Hepatocyte (in vitro differentiated cells): ENCODE results near the gene CCDC192. TPM values are rescaled to one million over a fixed set of nuclear protein-coding genes. Genes with fewer than 3 reads are reported as not detected.

Source experiments
- DNase-seq: peaks from one replicate; pipeline ENCODE4 v3.0.0-alpha.2; 2016; ENCODE audit warnings: low spot score
- H2AFZ ChIP-seq: fragments of 200-600 bp; sonication (generic); 2 replicates; pipeline ENCODE4 v1.6.0; 2016; ENCODE audit warnings: antibody characterized with exemption, mild to moderate bottlenecking
- H3K27ac ChIP-seq: fragments of 200-600 bp; sonication (generic); 2 replicates; pipeline ENCODE4 v1.5.1; 2016; ENCODE audit warnings: mild to moderate bottlenecking
- H3K27me3 ChIP-seq: fragments of 200-600 bp; sonication (generic); 2 replicates; pipeline ENCODE4 v1.6.1; 2016
- H3K36me3 ChIP-seq: fragments of 200-600 bp; sonication (generic); replicated peaks from 2 replicates; pipeline ENCODE4 v1.5.1; 2016; ENCODE audit warnings: low read depth; ENCODE audit not compliant: insufficient read depth
- H3K4me1 ChIP-seq: fragments of 200-600 bp; sonication (generic); 2 replicates; pipeline ENCODE4 v1.5.1; 2016; ENCODE audit warnings: mild to moderate bottlenecking, moderate library complexity; ENCODE audit not compliant: insufficient read depth
- H3K4me2 ChIP-seq: fragments of 200-600 bp; sonication (generic); 2 replicates; pipeline ENCODE4 v1.6.0; 2016
- H3K4me3 ChIP-seq: fragments of 200-600 bp; sonication (generic); 2 replicates; pipeline ENCODE4 v1.5.1; 2016; ENCODE audit warnings: mild to moderate bottlenecking
- H3K79me2 ChIP-seq: fragments of 200-600 bp; sonication (generic); 2 replicates; pipeline ENCODE4 v1.6.0; 2017; ENCODE audit warnings: mild to moderate bottlenecking
- H3K9me2 ChIP-seq: fragments of 200-600 bp; sonication (generic); replicated peaks from 2 replicates; pipeline ENCODE4 v1.6.0; 2017; ENCODE audit warnings: mild to moderate bottlenecking; ENCODE audit not compliant: insufficient read depth
- H3K9me3 ChIP-seq: fragments of 200-600 bp; sonication (generic); 2 replicates; pipeline ENCODE4 v1.5.1; 2016; ENCODE audit warnings: low read depth, mild to moderate bottlenecking
- H4K20me1 ChIP-seq: fragments of 200-600 bp; sonication (generic); 2 replicates; pipeline ENCODE4 v1.6.0; 2016; ENCODE audit warnings: mild to moderate bottlenecking; ENCODE audit not compliant: insufficient read depth, poor library complexity, severe bottlenecking
- EZH2 ChIP-seq: fragments of 200-600 bp; sonication (generic); IDR thresholded peaks from 2 replicates; pipeline ENCODE4 v1.6.1; 2016; ENCODE audit warnings: antibody characterized with exemption, mild to moderate bottlenecking, borderline replicate concordance
- EZH2phosphoT487 ChIP-seq: fragments of 200-600 bp; sonication (generic); IDR thresholded peaks from one replicate; pipeline ENCODE4 v1.6.1; 2018; ENCODE audit warnings: antibody characterized with exemption, mild to moderate bottlenecking, low read depth, moderate library complexity; ENCODE audit not compliant: unreplicated experiment, severe bottlenecking
- WGBS: methylation state at CpG from one replicate; pipeline ENCODE4 v1.1.6; 2016; ENCODE audit warnings: low lambda C conversion rate; ENCODE audit errors: missing lambda C conversion rate; 5-methylcytosine and 5-hydroxymethylcytosine counted together
- polyA plus RNA-seq: library from polyadenylated mRNA; unstranded; fragments of >200 nt; fragmentation: Nextera tagmentation; extraction: Ambion mirVana; gene quantifications from 2 replicates; pipeline ENCODE4 v1.2.1, GENCODE V29; 2016
- total RNA-seq: library from RNA; depleted of rRNA; stranded (reverse); fragments of >200 nt; gene quantifications from 2 replicates; pipeline ENCODE4 v1.2.3, GENCODE V29; 2014
- TF ChIP-seq, protein P1 (sequence below): fragments of 200-600 bp; sonication (generic); IDR thresholded peaks from 2 replicates; pipeline ENCODE4 v1.5.1; 2016; ENCODE audit warnings: antibody characterized with exemption, mild to moderate bottlenecking; ENCODE audit not compliant: poor library complexity

Gene CCDC192
- total and polyA plus RNA-seq, 2 experiments from 2014 or later = 0.39 TPM; not detected in 1

DNA sequence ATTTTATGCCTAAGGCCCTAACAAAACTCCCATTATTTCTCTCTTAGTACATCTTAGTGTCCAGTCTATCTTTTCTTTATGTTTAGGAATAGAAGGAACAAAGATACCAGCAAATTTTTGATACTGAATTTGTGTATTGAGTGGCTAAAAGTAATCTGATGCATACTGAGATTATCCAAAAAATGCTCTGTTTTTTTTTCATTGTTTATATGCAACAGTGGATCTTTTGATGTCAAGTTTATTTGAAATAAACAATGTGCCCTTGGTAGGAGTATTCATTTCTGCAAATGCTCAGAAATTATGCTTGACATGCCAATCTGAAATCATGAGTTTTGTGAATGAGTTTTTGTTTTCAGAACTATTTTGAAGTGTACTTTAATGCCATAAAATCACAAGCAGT, 58.7 kb downstream of the CCDC192 start:
- no peak overlapping the region for H3K4me3 ChIP-seq
- no peak overlapping the region for H2AFZ ChIP-seq
- TF ChIP-seq, protein P1, sequence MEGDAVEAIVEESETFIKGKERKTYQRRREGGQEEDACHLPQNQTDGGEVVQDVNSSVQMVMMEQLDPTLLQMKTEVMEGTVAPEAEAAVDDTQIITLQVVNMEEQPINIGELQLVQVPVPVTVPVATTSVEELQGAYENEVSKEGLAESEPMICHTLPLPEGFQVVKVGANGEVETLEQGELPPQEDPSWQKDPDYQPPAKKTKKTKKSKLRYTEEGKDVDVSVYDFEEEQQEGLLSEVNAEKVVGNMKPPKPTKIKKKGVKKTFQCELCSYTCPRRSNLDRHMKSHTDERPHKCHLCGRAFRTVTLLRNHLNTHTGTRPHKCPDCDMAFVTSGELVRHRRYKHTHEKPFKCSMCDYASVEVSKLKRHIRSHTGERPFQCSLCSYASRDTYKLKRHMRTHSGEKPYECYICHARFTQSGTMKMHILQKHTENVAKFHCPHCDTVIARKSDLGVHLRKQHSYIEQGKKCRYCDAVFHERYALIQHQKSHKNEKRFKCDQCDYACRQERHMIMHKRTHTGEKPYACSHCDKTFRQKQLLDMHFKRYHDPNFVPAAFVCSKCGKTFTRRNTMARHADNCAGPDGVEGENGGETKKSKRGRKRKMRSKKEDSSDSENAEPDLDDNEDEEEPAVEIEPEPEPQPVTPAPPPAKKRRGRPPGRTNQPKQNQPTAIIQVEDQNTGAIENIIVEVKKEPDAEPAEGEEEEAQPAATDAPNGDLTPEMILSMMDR = no peak
- TF ChIP-seq EZH2 = no peak
- TF ChIP-seq EZH2phosphoT487 = no peak
- no peak overlapping the region for H3K27ac ChIP-seq
- peaks cover 13% of the 10 kb centered on the region for H3K4me1 ChIP-seq
- H3K9me2 ChIP-seq = no peaks in the 10 kb centered on the region
- no peaks in the 10 kb centered on the region for H4K20me1 ChIP-seq
- no peak overlapping the region for H3K4me2 ChIP-seq
- H3K9me3 ChIP-seq = no peaks in the 10 kb centered on the region
- H3K36me3 ChIP-seq = no peaks in the 10 kb centered on the region
- no peak for DNase-seq
- H3K79me2 ChIP-seq = no peaks in the 10 kb centered on the region
- no peaks in the 10 kb centered on the region for H3K27me3 ChIP-seq

DNA sequence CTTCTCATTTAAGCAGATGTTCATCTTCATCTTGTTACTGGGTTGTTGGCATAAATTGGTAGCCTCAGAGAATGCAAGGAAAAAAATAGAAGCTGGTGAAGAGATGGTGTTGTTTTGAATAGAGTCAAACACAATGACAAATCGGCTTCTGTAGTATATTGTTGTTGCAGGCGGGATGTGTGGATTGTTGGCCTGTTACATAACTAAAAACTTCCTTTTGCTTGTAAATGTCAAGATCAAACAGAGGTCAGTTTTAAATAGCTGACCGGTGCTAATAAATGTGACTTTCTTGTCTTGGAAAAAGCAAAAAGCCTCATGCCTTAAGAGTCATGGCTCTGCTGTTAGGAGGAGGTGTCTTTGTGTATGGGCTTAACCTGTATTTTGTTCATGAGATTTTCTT, 59.2 kb downstream of the CCDC192 start:
- no peak overlapping the region for H2AFZ ChIP-seq
- H3K27ac ChIP-seq = no peak overlapping the region
- WGBS = 44% methylated on average over 3 of the region's 3 CpGs
- no peaks in the 10 kb centered on the region for H3K36me3 ChIP-seq
- no peaks in the 10 kb centered on the region for H4K20me1 ChIP-seq
- no peaks in the 10 kb centered on the region for H3K79me2 ChIP-seq
- no peaks in the 10 kb centered on the region for H3K9me2 ChIP-seq
- H3K4me2 ChIP-seq = no peak overlapping the region
- H3K4me3 ChIP-seq = no peak overlapping the region
- DNase-seq = no peak
- peaks cover 13% of the 10 kb centered on the region for H3K4me1 ChIP-seq
- no peaks in the 10 kb centered on the region for H3K9me3 ChIP-seq
- no peak for TF ChIP-seq EZH2
- TF ChIP-seq, protein P1 = no peak
- no peak for TF ChIP-seq EZH2phosphoT487
- H3K27me3 ChIP-seq = no peaks in the 10 kb centered on the region

DNA sequence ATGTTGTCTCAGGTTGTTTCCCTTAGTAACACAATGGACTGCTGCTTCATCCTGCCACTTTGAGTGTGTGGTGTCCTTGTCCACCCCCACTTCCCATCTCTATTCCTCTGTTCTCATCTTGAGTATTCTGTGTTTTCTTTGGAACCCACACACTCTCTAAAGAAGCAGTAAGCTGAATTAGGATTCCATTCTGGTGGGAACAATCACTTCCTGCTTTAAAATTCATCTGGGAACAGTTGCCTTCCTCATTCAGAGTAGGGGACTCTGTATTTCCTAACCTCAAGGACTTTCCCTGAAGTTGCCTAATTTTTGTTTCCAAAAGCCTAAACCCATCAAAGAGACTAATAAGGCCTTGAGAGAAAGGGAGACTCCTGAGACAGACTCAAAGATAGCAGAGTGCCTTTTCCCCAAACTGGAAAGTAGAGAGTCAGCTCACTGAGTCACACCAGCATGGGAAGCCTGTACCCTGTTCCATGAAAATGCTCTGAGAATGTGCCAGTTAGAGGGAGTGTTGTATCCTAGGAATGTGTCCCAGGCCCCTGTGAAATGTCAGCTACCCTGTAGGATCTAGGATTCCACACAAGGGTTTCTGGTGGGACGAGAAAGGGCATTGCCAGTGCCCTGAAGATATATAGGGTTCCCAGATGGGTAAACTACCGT, 63.6 kb downstream of the CCDC192 start:
- no peaks in the 10 kb centered on the region for H3K9me3 ChIP-seq
- H2AFZ ChIP-seq = no peak overlapping the region
- WGBS = 90% methylated on average over 2 of the region's 2 CpGs
- no peaks in the 10 kb centered on the region for H3K9me2 ChIP-seq
- H4K20me1 ChIP-seq = no peaks in the 10 kb centered on the region
- no peak overlapping the region for H3K4me3 ChIP-seq
- no peak overlapping the region for H3K4me2 ChIP-seq
- no peak for TF ChIP-seq EZH2phosphoT487
- TF ChIP-seq, protein P1 = no peak
- no peak for TF ChIP-seq EZH2
- H3K27ac ChIP-seq = no peak overlapping the region
- H3K4me1 ChIP-seq = peaks cover 6% of the 10 kb centered on the region
- H3K27me3 ChIP-seq = no peaks in the 10 kb centered on the region
- H3K79me2 ChIP-seq = no peaks in the 10 kb centered on the region
- DNase-seq = no peak
- H3K36me3 ChIP-seq = no peaks in the 10 kb centered on the region

DNA sequence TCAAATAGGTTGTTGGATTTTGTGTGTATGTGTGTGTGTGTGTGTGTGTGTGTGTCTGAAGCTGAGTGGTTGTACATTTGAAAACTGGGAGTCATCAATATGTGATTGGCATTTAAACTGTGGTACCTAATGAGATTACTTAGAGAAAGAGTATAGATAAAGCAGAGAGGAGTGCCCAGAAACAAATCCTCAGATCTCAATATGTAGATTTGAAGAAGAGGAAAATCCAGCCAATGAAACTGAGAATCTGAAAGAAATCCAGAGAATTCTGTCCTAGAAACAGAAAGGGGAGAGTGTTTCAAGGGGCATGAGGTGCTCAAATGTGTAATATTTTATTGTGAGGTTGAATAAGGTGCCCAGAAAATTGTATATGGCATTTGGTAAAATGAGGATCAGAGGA, 66.2 kb downstream of the CCDC192 start:
- TF ChIP-seq, protein P1 = no peak
- TF ChIP-seq EZH2phosphoT487 = no peak
- no peak for TF ChIP-seq EZH2
- H3K9me2 ChIP-seq = no peaks in the 10 kb centered on the region
- no peaks in the 10 kb centered on the region for H3K4me1 ChIP-seq
- no peak for DNase-seq
- H3K27me3 ChIP-seq = no peaks in the 10 kb centered on the region
- no peaks in the 10 kb centered on the region for H3K79me2 ChIP-seq
- no peaks in the 10 kb centered on the region for H3K9me3 ChIP-seq
- H4K20me1 ChIP-seq = no peaks in the 10 kb centered on the region
- no peak overlapping the region for H3K27ac ChIP-seq
- H2AFZ ChIP-seq = no peak overlapping the region
- H3K4me2 ChIP-seq = no peak overlapping the region
- H3K4me3 ChIP-seq = no peak overlapping the region
- H3K36me3 ChIP-seq = no peaks in the 10 kb centered on the region
